ENCODE measurements around the gene TM6SF1.

The TM6SF1 gene

DNA sequence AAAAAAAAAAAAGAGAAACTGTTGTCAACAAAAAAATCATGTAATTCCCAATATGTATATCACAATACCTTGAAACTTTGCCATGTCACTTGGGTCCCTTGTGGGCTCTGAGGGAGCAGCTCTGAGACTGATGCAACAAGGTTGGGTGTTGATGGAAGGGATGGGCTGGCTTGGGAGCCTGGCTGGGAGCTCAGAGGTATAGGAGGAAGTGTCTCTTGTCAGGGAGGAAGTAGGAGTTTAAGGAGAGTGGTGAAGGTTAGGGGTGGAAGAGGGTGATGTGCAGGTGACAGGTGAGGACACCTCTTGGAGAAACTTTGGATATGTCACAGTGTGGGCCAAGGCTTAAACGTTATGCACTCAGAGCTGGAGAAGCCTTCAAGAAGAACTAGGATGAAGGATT is 2.0 kb upstream of the TM6SF1 start:
- no peak overlapping the region for H3K27ac ChIP-seq

DNA sequence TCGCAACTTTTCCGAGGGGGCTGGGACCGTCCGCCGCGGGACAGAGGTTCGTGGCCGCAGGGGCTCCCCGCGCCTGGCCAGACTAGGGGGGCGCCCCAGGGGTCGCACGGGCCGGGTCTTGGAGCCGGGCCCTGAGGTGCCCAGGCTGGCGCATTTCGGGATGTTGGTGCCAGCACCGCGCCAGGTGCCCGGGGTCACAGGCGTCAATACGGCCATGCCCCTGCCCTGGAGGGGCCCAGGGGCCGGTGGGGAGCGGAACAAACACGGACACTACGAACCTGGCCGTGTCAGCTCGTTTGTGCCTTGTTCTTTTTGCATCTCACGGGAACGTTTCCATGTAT is 366 bp downstream of the TM6SF1 start:
- H3K27ac ChIP-seq: no peak overlapping the region

More for the DNA sequence above, 2.0 kb upstream of the TM6SF1 start:
- TF ChIP-seq, protein P1, sequence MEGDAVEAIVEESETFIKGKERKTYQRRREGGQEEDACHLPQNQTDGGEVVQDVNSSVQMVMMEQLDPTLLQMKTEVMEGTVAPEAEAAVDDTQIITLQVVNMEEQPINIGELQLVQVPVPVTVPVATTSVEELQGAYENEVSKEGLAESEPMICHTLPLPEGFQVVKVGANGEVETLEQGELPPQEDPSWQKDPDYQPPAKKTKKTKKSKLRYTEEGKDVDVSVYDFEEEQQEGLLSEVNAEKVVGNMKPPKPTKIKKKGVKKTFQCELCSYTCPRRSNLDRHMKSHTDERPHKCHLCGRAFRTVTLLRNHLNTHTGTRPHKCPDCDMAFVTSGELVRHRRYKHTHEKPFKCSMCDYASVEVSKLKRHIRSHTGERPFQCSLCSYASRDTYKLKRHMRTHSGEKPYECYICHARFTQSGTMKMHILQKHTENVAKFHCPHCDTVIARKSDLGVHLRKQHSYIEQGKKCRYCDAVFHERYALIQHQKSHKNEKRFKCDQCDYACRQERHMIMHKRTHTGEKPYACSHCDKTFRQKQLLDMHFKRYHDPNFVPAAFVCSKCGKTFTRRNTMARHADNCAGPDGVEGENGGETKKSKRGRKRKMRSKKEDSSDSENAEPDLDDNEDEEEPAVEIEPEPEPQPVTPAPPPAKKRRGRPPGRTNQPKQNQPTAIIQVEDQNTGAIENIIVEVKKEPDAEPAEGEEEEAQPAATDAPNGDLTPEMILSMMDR (IDR thresholded peaks at IDR 0.05): no peak
- TF ChIP-seq ZFX (IDR thresholded peaks at IDR 0.05; ENCODE audit: borderline replicate concordance): no peak

DNA sequence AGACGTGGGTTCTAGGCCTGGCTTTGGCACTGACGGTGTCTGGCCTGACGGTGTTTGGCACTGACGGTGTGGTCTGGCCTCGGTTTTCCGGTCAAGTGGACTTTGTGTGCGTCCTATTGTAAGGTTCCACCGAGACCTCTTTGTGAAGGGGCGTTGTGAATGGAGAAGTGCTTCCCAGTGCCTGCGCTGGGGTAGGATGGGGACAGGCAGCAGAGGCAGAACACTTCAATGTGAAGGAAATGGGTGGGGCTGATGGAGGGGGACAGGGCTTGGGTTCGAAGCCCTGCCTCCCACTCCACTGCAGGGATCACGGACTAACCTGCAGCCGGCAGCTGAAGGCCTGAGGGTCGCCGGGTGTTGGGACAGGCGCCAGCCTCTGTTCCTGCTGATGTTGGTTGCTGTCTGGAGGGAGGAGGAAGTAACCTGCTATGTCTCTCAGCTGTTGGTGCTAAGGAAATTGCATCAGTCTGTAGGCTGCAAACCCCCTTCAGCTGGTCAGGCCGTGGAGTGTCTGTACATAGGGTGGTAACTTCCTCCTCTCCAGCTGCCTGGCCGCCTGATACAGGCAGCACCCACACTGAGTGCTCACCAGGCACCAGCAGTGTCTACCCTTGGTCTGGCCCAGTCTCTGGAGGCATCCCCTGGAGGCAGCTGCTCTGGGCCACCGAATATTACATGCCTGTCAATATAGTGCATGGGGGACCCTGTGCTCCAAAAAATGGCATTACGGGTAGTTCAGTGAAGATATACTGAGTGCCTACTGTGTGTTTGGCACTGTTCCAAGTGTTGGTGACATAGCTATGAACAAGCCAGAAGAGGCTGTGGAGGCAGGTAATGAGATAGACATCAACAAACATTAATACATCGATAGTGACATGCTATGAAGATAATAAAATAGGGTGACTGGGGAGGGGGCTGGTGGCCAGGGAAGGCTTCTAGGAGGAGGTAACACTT is 1.1 kb downstream of the TM6SF1 start:
- TF ChIP-seq ZFX (IDR thresholded peaks at IDR 0.05; ENCODE audit: borderline replicate concordance): no peak
- TF ChIP-seq, protein P1 (IDR thresholded peaks at IDR 0.05): no peak
- no peak overlapping the region for H3K27ac ChIP-seq

More for the DNA sequence above, 366 bp downstream of the TM6SF1 start:
- TF ChIP-seq ZFX (IDR thresholded peaks at IDR 0.05; ENCODE audit: borderline replicate concordance): no peak
- TF ChIP-seq, protein P1 (IDR thresholded peaks at IDR 0.05): no peak

DNA sequence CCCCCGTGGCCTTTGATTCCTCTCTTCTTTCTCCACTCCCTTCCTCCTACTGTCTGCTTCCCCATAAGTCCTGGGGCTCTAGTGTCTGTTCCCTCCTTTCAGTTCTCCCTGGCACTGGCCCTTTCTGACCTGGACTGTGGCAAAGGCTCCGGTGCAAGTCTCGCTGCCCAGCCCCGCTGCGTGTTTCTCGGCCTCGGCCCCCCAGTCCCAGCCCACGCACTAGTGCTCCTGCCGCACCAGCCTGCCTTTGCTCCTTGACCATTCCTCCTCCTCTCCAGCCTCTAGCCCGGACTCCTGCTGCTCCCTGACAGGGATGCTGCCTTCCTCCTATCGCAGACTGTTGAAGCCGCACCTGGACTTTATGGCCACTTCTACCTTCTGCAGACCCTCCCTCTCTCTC is 2.1 kb downstream of the TM6SF1 start:
- no peak overlapping the region for H3K27ac ChIP-seq
- TF ChIP-seq, protein P1 (IDR thresholded peaks at IDR 0.05): no peak
- no peak for TF ChIP-seq ZFX (IDR thresholded peaks at IDR 0.05; ENCODE audit: borderline replicate concordance)

DNA sequence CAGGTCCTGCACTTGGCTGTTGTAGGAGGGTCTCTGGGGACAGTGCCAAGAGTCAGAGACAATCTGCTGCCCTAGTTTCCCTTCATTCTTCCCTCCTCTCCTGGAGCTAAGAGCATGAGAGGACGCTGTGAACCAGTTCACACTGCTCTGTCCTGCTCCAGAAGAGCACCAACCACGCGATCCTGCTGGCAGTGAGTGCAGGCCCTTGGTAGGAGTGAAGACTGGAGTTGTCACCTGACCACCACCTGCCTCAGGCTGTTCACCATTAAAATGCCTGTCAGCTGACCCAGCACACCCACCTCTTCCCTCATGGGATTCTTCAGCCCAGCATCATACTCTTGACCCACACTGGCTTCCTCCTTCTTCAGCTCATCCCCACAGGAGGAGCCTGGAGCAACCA is 2.9 kb downstream of the TM6SF1 start:
- TF ChIP-seq ZFX (IDR thresholded peaks at IDR 0.05; ENCODE audit: borderline replicate concordance): no peak
- TF ChIP-seq, protein P1 (IDR thresholded peaks at IDR 0.05): no peak
- no peak overlapping the region for H3K27ac ChIP-seq

DNA sequence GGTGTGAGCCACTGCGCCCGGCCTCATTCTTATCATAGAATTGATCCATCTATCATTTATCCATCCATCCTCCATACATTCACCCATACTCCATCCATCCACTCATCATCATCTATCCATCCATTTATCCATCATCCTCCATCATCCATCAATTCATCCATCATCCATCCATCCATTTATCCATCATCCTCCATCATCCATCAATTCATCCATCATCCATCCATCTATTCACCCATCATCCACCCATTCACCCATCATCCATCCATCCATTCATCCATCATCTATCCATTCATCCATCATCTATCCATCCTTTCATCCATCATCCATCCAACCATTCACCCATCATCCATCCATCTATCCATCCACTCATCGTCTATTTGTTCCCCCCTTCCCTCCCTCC is 3.7 kb downstream of the TM6SF1 start:
- H3K27ac ChIP-seq: no peak overlapping the region
- no peak for TF ChIP-seq ZFX (IDR thresholded peaks at IDR 0.05; ENCODE audit: borderline replicate concordance)
- TF ChIP-seq, protein P1 (IDR thresholded peaks at IDR 0.05): no peak

DNA sequence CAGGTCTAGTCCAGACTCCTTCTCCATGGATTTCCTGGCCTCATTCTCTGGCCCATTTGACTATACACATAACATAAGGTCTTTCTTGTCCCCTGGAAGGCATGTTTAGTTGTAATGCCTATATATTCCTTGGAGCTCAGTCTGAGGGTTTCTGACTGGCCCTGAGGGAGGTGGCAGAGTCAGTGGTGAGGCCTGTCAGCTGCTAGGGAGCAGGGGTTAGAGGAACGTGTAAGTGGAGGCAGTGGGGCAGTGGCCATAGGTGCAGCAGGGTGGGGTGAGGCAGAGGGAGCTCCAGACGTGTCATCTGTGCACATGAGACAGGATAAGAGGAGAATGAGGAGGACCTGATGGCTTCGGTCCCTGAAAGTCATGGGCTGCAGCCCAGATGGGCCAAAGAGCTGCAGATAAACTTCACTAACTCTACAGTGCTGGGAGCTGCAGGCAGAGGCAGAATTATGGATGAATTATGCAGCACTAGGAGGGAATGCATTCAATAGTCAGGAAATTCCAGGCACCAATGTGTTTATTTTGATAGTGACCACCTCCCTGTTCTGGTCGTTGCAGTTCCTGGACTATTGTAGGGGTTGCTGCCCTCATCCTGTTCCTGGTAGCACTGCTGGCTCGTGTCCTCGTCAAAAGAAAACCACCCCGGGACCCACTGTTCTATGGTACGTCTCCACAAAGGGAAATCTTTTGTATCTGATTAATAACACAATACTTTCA is 4.9 kb downstream of the TM6SF1 start:
- H3K27ac ChIP-seq: no peak overlapping the region
- no peak for TF ChIP-seq ZFX (IDR thresholded peaks at IDR 0.05; ENCODE audit: borderline replicate concordance)
- TF ChIP-seq, protein P1 (IDR thresholded peaks at IDR 0.05): no peak
